PC-3 (cell line): ENCODE results near the gene ZNF408.

Experiments used
- CTCF ChIP-seq: fragments of 300-600 bp; sonication (generic); conservative IDR thresholded peaks from 2 replicates; pipeline ENCODE4 v1.5.1; 2017; ENCODE audit warnings: antibody characterized with exemption, low read depth, mild to moderate bottlenecking, low read length
- EZH2 ChIP-seq: fragments of 300-600 bp; sonication (generic); IDR thresholded peaks from one replicate; pipeline ENCODE4 v1.6.1; 2017; ENCODE audit warnings: antibody characterized with exemption, mild to moderate bottlenecking, low read length; ENCODE audit not compliant: unreplicated experiment

GRCh38 chr11:46719048-46719542, 18.3 kb downstream of the ZNF408 start, which contains the start of gene F2:
- no peak for TF ChIP-seq CTCF
- TF ChIP-seq EZH2 = no peak
